K562 (cell line): ENCODE results near the gene FZD1.

Source experiments
- CHD2 ChIP-seq: IDR thresholded peaks from 2 replicates; pipeline ENCODE4 v1.6.1; 2011; ENCODE audit warnings: low read depth, low read length
- DPF2 ChIP-seq: fragments of 450-650 bp; IDR thresholded peaks from 2 replicates; pipeline ENCODE4 v1.6.1; 2016
- FOXK2 ChIP-seq, 2 experiments: fragments of 450-650 bp; IDR thresholded peaks in 1 of 2; conservative IDR thresholded peaks in 1 of 2; 2 replicates each; pipeline ENCODE4 v1.6.1; 2016; ENCODE audit warnings: low read depth in 2 of 2, mild to moderate bottlenecking in 1 of 2
- IRF2 ChIP-seq: sonication (generic); formaldehyde crosslinking; IDR thresholded peaks from 2 replicates; pipeline ENCODE4 v1.8.1; 2022; ENCODE audit warnings: mild to moderate bottlenecking, missing genetic modification reagents
- MAZ ChIP-seq, 2 experiments: fragments of 450-650 bp in 1 of 2; sonication (generic) in 1 of 2; formaldehyde crosslinking; IDR thresholded peaks in 1 of 2; conservative IDR thresholded peaks in 1 of 2; 2 replicates each; pipeline versions ENCODE4 v1.4.0 to v1.5.0; 2020; ENCODE audit warnings: mild to moderate bottlenecking in 1 of 2, missing genetic modification reagents in 1 of 2
- OTX1 ChIP-seq: fragments of 450-650 bp; formaldehyde crosslinking; IDR thresholded peaks from 2 replicates; pipeline ENCODE4 v1.4.0; 2022; ENCODE audit warnings: mild to moderate bottlenecking
- ZNF354B ChIP-seq: fragments of 250-450 bp; sonication (Bioruptor Pico); IDR thresholded peaks from 2 replicates; pipeline ENCODE4 v1.4.0; 2020
- ZNF431 ChIP-seq: sonication (generic); formaldehyde crosslinking; IDR thresholded peaks from 2 replicates; pipeline ENCODE4 v1.8.0; 2022; ENCODE audit warnings: mild to moderate bottlenecking, missing genetic modification reagents
- TF ChIP-seq, protein P1 (sequence below), 3 experiments: IDR thresholded peaks in 2 of 3; conservative IDR thresholded peaks in 1 of 3; 2 replicates each; pipeline ENCODE4 v1.5.1; 2011 to 2012; ENCODE audit warnings: low read length in 3 of 3, mild to moderate bottlenecking in 3 of 3, control low read depth in 2 of 3, improper control_type of control experiment in 1 of 3, inconsistent platforms in 1 of 3, low read depth in 1 of 3, mixed read lengths in 1 of 3, moderate library complexity in 1 of 3; ENCODE audit not compliant: insufficient read depth in 2 of 3

GRCh38 chr7:91293840-91294239, 29.6 kb downstream of the FZD1 start:
- TF ChIP-seq MAZ (CRISPR knock-in tag; conservative IDR thresholded peaks at IDR 0.05 in 1 of 2, IDR thresholded peaks at IDR 0.05 in 1 of 2), result no peak
- TF ChIP-seq, protein P1, sequence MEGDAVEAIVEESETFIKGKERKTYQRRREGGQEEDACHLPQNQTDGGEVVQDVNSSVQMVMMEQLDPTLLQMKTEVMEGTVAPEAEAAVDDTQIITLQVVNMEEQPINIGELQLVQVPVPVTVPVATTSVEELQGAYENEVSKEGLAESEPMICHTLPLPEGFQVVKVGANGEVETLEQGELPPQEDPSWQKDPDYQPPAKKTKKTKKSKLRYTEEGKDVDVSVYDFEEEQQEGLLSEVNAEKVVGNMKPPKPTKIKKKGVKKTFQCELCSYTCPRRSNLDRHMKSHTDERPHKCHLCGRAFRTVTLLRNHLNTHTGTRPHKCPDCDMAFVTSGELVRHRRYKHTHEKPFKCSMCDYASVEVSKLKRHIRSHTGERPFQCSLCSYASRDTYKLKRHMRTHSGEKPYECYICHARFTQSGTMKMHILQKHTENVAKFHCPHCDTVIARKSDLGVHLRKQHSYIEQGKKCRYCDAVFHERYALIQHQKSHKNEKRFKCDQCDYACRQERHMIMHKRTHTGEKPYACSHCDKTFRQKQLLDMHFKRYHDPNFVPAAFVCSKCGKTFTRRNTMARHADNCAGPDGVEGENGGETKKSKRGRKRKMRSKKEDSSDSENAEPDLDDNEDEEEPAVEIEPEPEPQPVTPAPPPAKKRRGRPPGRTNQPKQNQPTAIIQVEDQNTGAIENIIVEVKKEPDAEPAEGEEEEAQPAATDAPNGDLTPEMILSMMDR (IDR thresholded peaks at IDR 0.05 in 2 of 3, conservative IDR thresholded peaks at IDR 0.05 in 1 of 3; ENCODE audit: insufficient read depth in 2 of 3, low read depth in 1 of 3, low read length in 3 of 3), result no peak
- TF ChIP-seq ZNF431 (CRISPR knock-in tag), result no peak
- no peak for TF ChIP-seq CHD2
- TF ChIP-seq ZNF354B (CRISPR knock-in tag), result no peak
- TF ChIP-seq DPF2, result no peak
- no peak for TF ChIP-seq IRF2 (CRISPR knock-in tag)
- TF ChIP-seq FOXK2 (conservative IDR thresholded peaks at IDR 0.05 in 1 of 2, IDR thresholded peaks at IDR 0.05 in 1 of 2; ENCODE audit: low read depth in 2 of 2), result no peak
- no peak for TF ChIP-seq OTX1
